DOHH2 (cell line): ENCODE results near the gene TET2.

Source experiments
- EZH2phosphoT487 ChIP-seq: fragments of 200-600 bp; sonication (generic); IDR thresholded peaks from 2 replicates; pipeline ENCODE4 v1.6.1; 2017; ENCODE audit warnings: borderline replicate concordance, mild to moderate bottlenecking, antibody characterized with exemption, low read length, moderate library complexity, mixed read lengths
- TF ChIP-seq, protein P1 (sequence below): fragments of 200-600 bp; sonication (generic); IDR thresholded peaks from one replicate; pipeline ENCODE4 v1.5.1; 2014; ENCODE audit warnings: antibody characterized with exemption, mild to moderate bottlenecking, low read depth, low read length; ENCODE audit not compliant: poor library complexity, severe bottlenecking

DNA sequence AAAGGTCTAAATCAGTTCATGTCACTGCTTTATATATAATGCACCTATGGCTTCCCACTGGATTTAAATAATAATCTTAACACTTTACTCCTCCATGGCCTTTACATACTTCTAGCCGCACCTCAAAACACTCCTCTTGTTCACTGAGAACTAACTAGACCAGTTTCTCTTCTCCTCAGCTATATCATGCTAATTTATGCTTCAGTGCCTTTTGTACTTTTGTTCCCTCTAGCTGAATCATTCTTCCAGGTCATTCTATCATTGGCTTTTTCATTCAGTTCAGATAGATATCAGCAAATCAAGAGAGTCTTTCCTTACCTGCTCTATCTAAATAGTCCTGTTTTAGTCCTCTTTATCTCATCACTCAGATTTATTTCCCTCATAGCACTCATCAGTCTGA, 64.2 kb downstream of the TET2 start:
- TF ChIP-seq, protein P1, sequence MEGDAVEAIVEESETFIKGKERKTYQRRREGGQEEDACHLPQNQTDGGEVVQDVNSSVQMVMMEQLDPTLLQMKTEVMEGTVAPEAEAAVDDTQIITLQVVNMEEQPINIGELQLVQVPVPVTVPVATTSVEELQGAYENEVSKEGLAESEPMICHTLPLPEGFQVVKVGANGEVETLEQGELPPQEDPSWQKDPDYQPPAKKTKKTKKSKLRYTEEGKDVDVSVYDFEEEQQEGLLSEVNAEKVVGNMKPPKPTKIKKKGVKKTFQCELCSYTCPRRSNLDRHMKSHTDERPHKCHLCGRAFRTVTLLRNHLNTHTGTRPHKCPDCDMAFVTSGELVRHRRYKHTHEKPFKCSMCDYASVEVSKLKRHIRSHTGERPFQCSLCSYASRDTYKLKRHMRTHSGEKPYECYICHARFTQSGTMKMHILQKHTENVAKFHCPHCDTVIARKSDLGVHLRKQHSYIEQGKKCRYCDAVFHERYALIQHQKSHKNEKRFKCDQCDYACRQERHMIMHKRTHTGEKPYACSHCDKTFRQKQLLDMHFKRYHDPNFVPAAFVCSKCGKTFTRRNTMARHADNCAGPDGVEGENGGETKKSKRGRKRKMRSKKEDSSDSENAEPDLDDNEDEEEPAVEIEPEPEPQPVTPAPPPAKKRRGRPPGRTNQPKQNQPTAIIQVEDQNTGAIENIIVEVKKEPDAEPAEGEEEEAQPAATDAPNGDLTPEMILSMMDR = no peak
- TF ChIP-seq EZH2phosphoT487 = no peak
